ENCODE results near the gene LRRTM4. TPM values are rescaled to one million over a fixed set of nuclear protein-coding genes. Genes with fewer than 3 reads are reported as not detected.
A peak's percentile ranks its signal among the peaks of the same experiment; 100 is the strongest.

LRRTM4 gene
- total RNA-seq, 1 experiment from 2014 or later, result 9.4 TPM

- TF ChIP-seq SMAD4 (CRISPR knock-in tag; IDR thresholded peaks at IDR 0.05), result no peak
- no peak for TF ChIP-seq ZNF121 (CRISPR knock-in tag; IDR thresholded peaks at IDR 0.05)
- no peak for TF ChIP-seq E2F1 (CRISPR knock-in tag; IDR thresholded peaks at IDR 0.05)
- TF ChIP-seq SMAD3 (CRISPR knock-in tag; IDR thresholded peaks at IDR 0.05; ENCODE audit: borderline replicate concordance), result no peak
- no peak for TF ChIP-seq ZNF138 (CRISPR knock-in tag; conservative IDR thresholded peaks at IDR 0.05)
- TF ChIP-seq E2F4 (CRISPR knock-in tag; IDR thresholded peaks at IDR 0.05; ENCODE audit: borderline replicate concordance, low read depth), result no peak
- no peak for TF ChIP-seq ZNF263 (CRISPR knock-in tag; IDR thresholded peaks at IDR 0.05; ENCODE audit: low read depth)
These were observed 79.1 kb downstream of the LRRTM4 start (continued) for GRCh38 chr2:77443076-77443475.

- ATAC-seq, result peak; percentile 67
- POLR2A ChIA-PET, result no interaction called here
These were observed 87.3 kb downstream of the LRRTM4 start for GRCh38 chr2:77434880-77435279.

GRCh38 chr2:77428946-77429345 lies 93.2 kb downstream of the LRRTM4 start:
- no peak for ATAC-seq
- POLR2A ChIA-PET, result no interaction called here
- no peak overlapping the region for H3K27ac Mint-ChIP-seq

More at GRCh38 chr2:77434880-77435279, 87.3 kb downstream of the LRRTM4 start:
- TF ChIP-seq RORB (CRISPR knock-in tag; IDR thresholded peaks at IDR 0.05) (no peak), ZNF138 (CRISPR knock-in tag; conservative IDR thresholded peaks at IDR 0.05) (no peak)
- Mint-ChIP-seq H3K9me3 (peaks cover 6% of the 10 kb centered on the region; the same call in 1 of the 2 replicates), H3K4me1 (0 out of 2 replicates have a peak, but pooled peaks cover 3% of the 10 kb centered on the region), H3K27me3 (ENCODE audit: low read depth) (no peaks in the 10 kb centered on the region), H3K36me3 (no peaks in the 10 kb centered on the region), H3K27ac (no peak overlapping the region), H3K4me3 (no peak overlapping the region)
- DNase-seq (ENCODE audit: low spot score), result peak; percentile 12
- CTCF ChIA-PET, result interaction anchor here (1.3 kb wide), 1 partner anchor 77 kb away, joined by 4 read pairs; no protein-coding TSS in a partner anchor

More at GRCh38 chr2:77428946-77429345, 93.2 kb downstream of the LRRTM4 start:
- CTCF ChIA-PET, result no interaction called here
- peaks cover 8% of the 10 kb centered on the region; the same call in 1 of the 2 replicates for H3K9me3 Mint-ChIP-seq
- 0 out of 2 replicates have a peak, but pooled peaks cover 3% of the 10 kb centered on the region for H3K4me1 Mint-ChIP-seq
- no peaks in the 10 kb centered on the region for H3K27me3 Mint-ChIP-seq (ENCODE audit: low read depth)
- H3K4me3 Mint-ChIP-seq, result no peak overlapping the region
- DNase-seq (ENCODE audit: low spot score), result no peak
- no peak for TF ChIP-seq TCF7 (CRISPR knock-in tag; IDR thresholded peaks at IDR 0.05; ENCODE audit: low read depth)
- no peak for TF ChIP-seq NR3C1 (CRISPR knock-in tag; conservative IDR thresholded peaks at IDR 0.05; ENCODE audit: low read depth)
- no peak for TF ChIP-seq ATF6 (CRISPR knock-in tag; IDR thresholded peaks at IDR 0.05)
- TF ChIP-seq E2F4 (CRISPR knock-in tag; IDR thresholded peaks at IDR 0.05; ENCODE audit: borderline replicate concordance, low read depth), result no peak
- no peak for TF ChIP-seq SMAD3 (CRISPR knock-in tag; IDR thresholded peaks at IDR 0.05; ENCODE audit: borderline replicate concordance)
- TF ChIP-seq SP1 (CRISPR knock-in tag; conservative IDR thresholded peaks at IDR 0.05), result no peak
- TF ChIP-seq MLX (CRISPR knock-in tag; IDR thresholded peaks at IDR 0.05), result no peak
- TF ChIP-seq NFYB (CRISPR knock-in tag; conservative IDR thresholded peaks at IDR 0.05; ENCODE audit: low read depth), result no peak
- TF ChIP-seq ZBTB21 (CRISPR knock-in tag; IDR thresholded peaks at IDR 0.05; ENCODE audit: borderline replicate concordance), result no peak
- no peaks in the 10 kb centered on the region; the same call in 1 of the 2 replicates for H3K36me3 Mint-ChIP-seq

All from WTC11 (cell line).